Natural killer cell (primary cell): ENCODE measurements around the gene ZBTB7B. TPM values are rescaled to one million over a fixed set of nuclear protein-coding genes. Genes with fewer than 3 reads are reported as not detected.
"Not testable (repeated sequence)": the region's sequence is repeated elsewhere in the genome, so short reads cannot be mapped to it uniquely, and the experiment has no call there.

ENCODE experiments used
- ATAC-seq, 3 donors: fragments of 150-1000 bp in 2 of 3; fragments of 200-7000 bp in 1 of 3; cut with Tn5 transposase; 1 replicate in 1 of 3; 2 replicates in 2 of 3; pipeline ENCODE4 v1.10.0; 2021; ENCODE audit warnings: mild to moderate bottlenecking in 2 of 3, moderate library complexity in 2 of 3
- DNase-seq, 2 donors: peaks; one replicate each; pipeline versions ENCODE4 v3.0.0 to v3.0.0-alpha.2; 2013 to 2021; ENCODE audit warnings: mixed read lengths in 1 of 2
- H3K27ac ChIP-seq: one replicate; pipeline ENCODE4 v1.5.1; 2013; ENCODE audit warnings: mild to moderate bottlenecking, low read length
- H3K27me3 ChIP-seq: one replicate; pipeline ENCODE4 v1.6.1; 2013; ENCODE audit warnings: low read length; ENCODE audit not compliant: control insufficient read depth, insufficient read depth
- H3K36me3 ChIP-seq: one replicate; pipeline ENCODE4 v1.6.1; 2013; ENCODE audit warnings: low read length; ENCODE audit not compliant: control insufficient read depth, insufficient read depth
- H3K4me1 ChIP-seq: one replicate; pipeline ENCODE4 v1.6.1; 2013; ENCODE audit warnings: low read length; ENCODE audit not compliant: control insufficient read depth, insufficient read depth
- H3K4me3 ChIP-seq: one replicate; pipeline ENCODE4 v1.5.1; 2013; ENCODE audit warnings: low read length
- H3K9me3 ChIP-seq: one replicate; pipeline ENCODE4 v1.6.1; 2013; ENCODE audit warnings: low read length; ENCODE audit not compliant: control insufficient read depth, insufficient read depth
- H3K27ac Mint-ChIP-seq, 2 donors: one replicate each; pipeline ENCODE4 v1.8.0; 2022; ENCODE audit warnings: mild to moderate bottlenecking in 2 of 2, mixed read lengths in 2 of 2, moderate library complexity in 1 of 2
- H3K27me3 Mint-ChIP-seq, 2 donors: one replicate each; pipeline ENCODE4 v1.8.0; 2022; ENCODE audit warnings: low read depth in 2 of 2, mixed read lengths in 2 of 2
- H3K36me3 Mint-ChIP-seq: one replicate; pipeline ENCODE4 v1.8.0; 2022; ENCODE audit warnings: mixed read lengths
- H3K4me1 Mint-ChIP-seq, 2 donors: one replicate each; pipeline ENCODE4 v1.8.0; 2022; ENCODE audit warnings: mixed read lengths in 2 of 2
- H3K4me3 Mint-ChIP-seq: one replicate; pipeline ENCODE4 v1.8.0; 2022; ENCODE audit warnings: mild to moderate bottlenecking, moderate library complexity, mixed read lengths
- H3K9me3 Mint-ChIP-seq, 2 donors: one replicate each; pipeline ENCODE4 v1.8.0; 2022; ENCODE audit warnings: mixed read lengths in 2 of 2
- CTCF ChIP-seq: fragments of 200-600 bp; IDR thresholded peaks from one replicate; pipeline ENCODE4 v1.8.0; 2022; ENCODE audit warnings: antibody characterized with exemption
- WGBS: methylation state at CpG from one replicate; pipeline ENCODE4 v1.1.7; 2013; ENCODE audit warnings: missing lambda C conversion rate; ENCODE audit not compliant: insufficient coverage; 5-methylcytosine and 5-hydroxymethylcytosine counted together
- intact Hi-C: fragments of 100-400 bp; cut with micrococcal nuclease; formaldehyde crosslinking; loops from one replicate; pipeline ENCODE4 v1.14.2; 2022
- total RNA-seq, 4 donors: library from RNA; stranded (reverse); fragments of 120-200 nt in 1 of 4; gene quantifications; one replicate each; pipeline versions ENCODE4 v1.2.3 to v1.2.4, GENCODE V29; 2013 to 2022

ZBTB7B gene
- total RNA-seq, 3 donors from 2014 or later (not counting 1 experiment from before 2014, with no cell fraction given) = 61.2 to 75.4 (median 63.3) TPM

GRCh38 chr1:154982897-154983648 is 19.5 kb upstream of the ZBTB7B start, which contains the start of gene FLAD1:
Gene FLAD1, plus strand, starts transcription at chr1:154983344. Its CDS starts 351 bp downstream, at chr1:154983695.
- Histone ChIP-seq H3K27ac (peak within 1 kb of the TSS; percentile 51), H3K27me3 (no peaks in the 10 kb centered on the region), H3K9me3 (no peaks in the 10 kb centered on the region), H3K4me3 (peak within 1 kb of the TSS; percentile 59), H3K36me3 (peaks cover 11% of the 10 kb centered on the region), H3K4me1 (peaks cover 16% of the 10 kb centered on the region)
- H3K9me3 Mint-ChIP-seq = no peaks in the 10 kb centered on the region
- no peaks in the 10 kb centered on the region for H3K27me3 Mint-ChIP-seq
- no peak within 1 kb of the TSS for H3K27ac Mint-ChIP-seq
- under 1% methylated on average over 26 of the region's 26 CpGs for WGBS
- H3K4me1 Mint-ChIP-seq = peaks cover 0 to 6% of the 10 kb centered on the region in 2 donors
- no peak for TF ChIP-seq CTCF
- ATAC-seq (peak; percentile 98 to 100 (median 99)), DNase-seq (peak; percentile 85 to 99)
- no peak within 1 kb of the TSS for H3K4me3 Mint-ChIP-seq
- H3K36me3 Mint-ChIP-seq = no peaks in the 10 kb centered on the region
- intact Hi-C loops = loop anchor here (1.0 kb wide), 3 partner anchors 9 to 46 kb away; partner anchors contain the start of gene CKS1B

DNA sequence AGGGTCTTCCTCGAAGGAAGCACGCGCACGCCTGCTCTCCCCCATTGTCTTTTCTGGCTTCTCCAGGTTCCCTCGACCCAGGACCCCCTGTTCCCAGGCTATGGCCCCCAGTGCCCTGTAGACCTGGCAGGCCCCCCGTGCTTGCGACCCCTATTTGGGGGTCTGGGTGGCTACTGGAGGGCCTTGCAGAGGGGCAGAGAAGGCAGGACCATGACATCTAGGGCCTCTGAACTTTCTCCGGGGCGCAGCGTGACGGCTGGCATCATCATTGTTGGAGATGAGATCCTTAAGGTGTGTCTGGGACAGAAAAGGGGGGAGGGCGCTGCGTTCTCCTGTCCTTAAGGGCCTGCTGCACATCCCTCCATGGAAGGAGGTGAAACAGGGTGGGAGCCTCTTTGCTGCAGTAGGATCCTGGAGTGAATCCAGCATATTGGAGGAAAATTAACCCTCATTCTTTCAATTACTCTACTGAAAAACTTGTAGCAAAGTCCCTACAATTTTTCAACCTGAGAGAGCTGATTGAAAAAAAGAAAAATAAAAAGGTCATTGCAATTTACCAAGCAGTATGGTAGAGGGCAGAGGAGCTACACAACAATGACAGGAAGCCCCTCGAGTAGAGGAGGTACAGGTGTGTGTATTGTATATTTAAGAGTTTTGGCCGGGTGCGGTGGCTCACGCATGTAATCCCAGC is 18.7 kb upstream of the ZBTB7B start:
- no peak for TF ChIP-seq CTCF
- Mint-ChIP-seq H3K4me3 (no peak overlapping the region), H3K4me1 (peaks cover 0 to 8% of the 10 kb centered on the region in 2 donors), H3K27ac (no peak overlapping the region), H3K27me3 (no peaks in the 10 kb centered on the region), H3K9me3 (no peaks in the 10 kb centered on the region), H3K36me3 (no peaks in the 10 kb centered on the region)
- intact Hi-C loops = loop anchor here (1.0 kb wide), 3 partner anchors 10 to 47 kb away; partner anchors contain the start of gene CKS1B
- DNase-seq = peak in 1 of 2 donors; percentile 32
- Histone ChIP-seq H3K4me3 (peak overlapping the region; percentile 59), H3K27ac (peak overlapping the region; percentile 51), H3K27me3 (no peaks in the 10 kb centered on the region), H3K9me3 (no peaks in the 10 kb centered on the region), H3K4me1 (peaks cover 16% of the 10 kb centered on the region), H3K36me3 (peaks cover 20% of the 10 kb centered on the region)
- 29% methylated on average over 17 of the region's 17 CpGs for WGBS
- ATAC-seq = no peak

DNA sequence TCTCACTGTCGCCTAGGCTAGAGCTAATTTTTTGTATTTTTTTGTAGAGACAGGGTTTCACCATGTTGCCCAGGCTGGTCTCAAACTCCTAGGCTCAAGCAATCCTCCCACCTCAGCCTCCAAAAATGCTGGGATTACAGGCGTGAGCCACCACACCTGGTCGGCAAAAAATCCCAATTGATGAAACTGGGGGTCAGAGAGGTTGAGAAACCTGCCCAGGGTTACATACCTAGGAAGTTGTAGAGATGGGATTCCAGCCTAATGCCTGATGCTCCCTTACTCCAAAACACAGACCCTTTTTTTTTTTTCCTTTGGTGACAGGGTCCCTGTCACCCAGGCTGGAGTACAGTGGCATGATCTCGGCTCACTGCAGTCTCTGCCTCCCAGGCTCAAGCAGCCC is 15.9 kb upstream of the ZBTB7B start:
- ATAC-seq, H3K36me3 Mint-ChIP-seq, H3K27ac Mint-ChIP-seq, DNase-seq, H3K9me3 Mint-ChIP-seq, intact Hi-C loops, H3K27me3 Mint-ChIP-seq, H3K27me3 ChIP-seq, H3K27ac ChIP-seq, H3K4me3 ChIP-seq, H3K4me3 Mint-ChIP-seq, H3K9me3 ChIP-seq: not testable (repeated sequence)
- WGBS = 94% methylated on average over 2 of the region's 4 CpGs
- peaks cover 4 to 19% of the 10 kb centered on the region in 2 donors for H3K4me1 Mint-ChIP-seq
- peaks cover 16% of the 10 kb centered on the region for H3K4me1 ChIP-seq
- peaks cover 41% of the 10 kb centered on the region for H3K36me3 ChIP-seq

GRCh38 chr1:154987326-154987725 is 15.3 kb upstream of the ZBTB7B start:
- peaks cover 4 to 21% of the 10 kb centered on the region in 2 donors for H3K4me1 Mint-ChIP-seq
- intact Hi-C loops = no loop called here
- Histone ChIP-seq H3K4me1 (peaks cover 14% of the 10 kb centered on the region), H3K9me3 (no peaks in the 10 kb centered on the region), H3K27me3 (no peaks in the 10 kb centered on the region), H3K27ac (no peak overlapping the region), H3K36me3 (peaks cover 41% of the 10 kb centered on the region), H3K4me3 (no peak overlapping the region)
- 95% methylated on average over 6 of the region's 6 CpGs for WGBS
- H3K4me3 Mint-ChIP-seq = no peak overlapping the region
- no peaks in the 10 kb centered on the region for H3K36me3 Mint-ChIP-seq
- H3K27me3 Mint-ChIP-seq = no peaks in the 10 kb centered on the region
- no peaks in the 10 kb centered on the region for H3K9me3 Mint-ChIP-seq
- no peak for ATAC-seq
- no peak overlapping the region for H3K27ac Mint-ChIP-seq
- no peak for TF ChIP-seq CTCF
- no peak for DNase-seq
